ENCODE data around the gene ITPR1.

DNA sequence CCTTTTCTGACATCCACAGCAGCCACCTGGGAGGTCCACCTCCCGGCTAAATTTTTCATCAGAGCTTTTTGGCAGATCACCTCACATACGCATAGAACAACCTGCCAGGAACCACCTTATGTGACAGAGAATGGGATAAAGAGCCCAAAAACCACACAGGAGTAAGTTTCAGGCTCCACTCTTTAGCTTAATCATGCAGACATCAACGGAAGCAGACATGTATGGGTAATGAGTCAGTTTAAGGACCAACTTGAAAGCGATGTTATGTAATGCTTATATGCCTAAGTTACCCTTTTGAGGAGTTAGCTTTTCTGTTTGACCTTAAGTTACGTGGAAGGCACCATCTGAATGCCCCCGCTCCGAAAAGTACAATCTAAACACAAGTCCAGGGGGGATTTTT is 302.8 kb downstream of the ITPR1 start:
- TF ChIP-seq TAF1 (conservative IDR thresholded peaks at IDR 0.05) (no peak), JUND (IDR thresholded peaks at IDR 0.05) (no peak), RXRA (IDR thresholded peaks at IDR 0.05) (no peak)
- TF ChIP-seq, protein P1, sequence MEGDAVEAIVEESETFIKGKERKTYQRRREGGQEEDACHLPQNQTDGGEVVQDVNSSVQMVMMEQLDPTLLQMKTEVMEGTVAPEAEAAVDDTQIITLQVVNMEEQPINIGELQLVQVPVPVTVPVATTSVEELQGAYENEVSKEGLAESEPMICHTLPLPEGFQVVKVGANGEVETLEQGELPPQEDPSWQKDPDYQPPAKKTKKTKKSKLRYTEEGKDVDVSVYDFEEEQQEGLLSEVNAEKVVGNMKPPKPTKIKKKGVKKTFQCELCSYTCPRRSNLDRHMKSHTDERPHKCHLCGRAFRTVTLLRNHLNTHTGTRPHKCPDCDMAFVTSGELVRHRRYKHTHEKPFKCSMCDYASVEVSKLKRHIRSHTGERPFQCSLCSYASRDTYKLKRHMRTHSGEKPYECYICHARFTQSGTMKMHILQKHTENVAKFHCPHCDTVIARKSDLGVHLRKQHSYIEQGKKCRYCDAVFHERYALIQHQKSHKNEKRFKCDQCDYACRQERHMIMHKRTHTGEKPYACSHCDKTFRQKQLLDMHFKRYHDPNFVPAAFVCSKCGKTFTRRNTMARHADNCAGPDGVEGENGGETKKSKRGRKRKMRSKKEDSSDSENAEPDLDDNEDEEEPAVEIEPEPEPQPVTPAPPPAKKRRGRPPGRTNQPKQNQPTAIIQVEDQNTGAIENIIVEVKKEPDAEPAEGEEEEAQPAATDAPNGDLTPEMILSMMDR (IDR thresholded peaks at IDR 0.05; ENCODE audit: low read depth, low read length, missing input control) = no peak
